DOHH2 (cell line): Measurements from ENCODE around the gene ZNF585A.
"Not testable (repeated sequence)": the region's sequence is repeated elsewhere in the genome, so short reads cannot be mapped to it uniquely, and the experiment has no call there.

ENCODE experiments used
- H3F3A ChIP-seq: fragments of 200-600 bp; sonication (generic), shearing (Covaris generic); 2 replicates; pipeline ENCODE4 v1.6.0; 2016; ENCODE audit warnings: antibody characterized with exemption, mild to moderate bottlenecking; ENCODE audit not compliant: control insufficient read depth, insufficient read depth
- H3K27ac ChIP-seq: fragments of 200-600 bp; sonication (generic); 2 replicates; pipeline ENCODE4 v1.5.1; 2014; ENCODE audit warnings: low read depth, mild to moderate bottlenecking, low read length, moderate library complexity
- H3K27me3 ChIP-seq: fragments of 200-600 bp; sonication (generic); 2 replicates; pipeline ENCODE4 v1.6.1; 2014; ENCODE audit warnings: mild to moderate bottlenecking, low read length, mixed read lengths; ENCODE audit not compliant: control insufficient read depth
- H3K36me3 ChIP-seq: fragments of 200-600 bp; sonication (generic); 2 replicates; pipeline ENCODE4 v1.6.1; 2014; ENCODE audit warnings: mild to moderate bottlenecking, low read length, moderate library complexity, mixed read lengths; ENCODE audit not compliant: control insufficient read depth
- H3K4me1 ChIP-seq: fragments of 200-600 bp; sonication (generic); 2 replicates; pipeline ENCODE4 v1.6.1; 2014; ENCODE audit warnings: mild to moderate bottlenecking, low read length, mixed read lengths; ENCODE audit not compliant: control insufficient read depth
- H3K4me2 ChIP-seq: fragments of 200-600 bp; sonication (generic); 2 replicates; pipeline ENCODE4 v1.6.0; 2014; ENCODE audit warnings: mild to moderate bottlenecking, low read length, moderate library complexity
- H3K4me3 ChIP-seq: fragments of 200-600 bp; sonication (generic); 2 replicates; pipeline ENCODE4 v1.5.1; 2014; ENCODE audit warnings: mild to moderate bottlenecking, low read length, mixed read lengths
- H3K79me2 ChIP-seq: fragments of 200-600 bp; sonication (generic); 2 replicates; pipeline ENCODE4 v1.6.1; 2014; ENCODE audit warnings: mild to moderate bottlenecking, low read length, mixed read lengths; ENCODE audit not compliant: control insufficient read depth
- H3K9me2 ChIP-seq: fragments of 200-600 bp; sonication (generic); replicated peaks from 2 replicates; pipeline ENCODE4 v1.6.1; 2014; ENCODE audit warnings: mild to moderate bottlenecking, low read length, mixed read lengths; ENCODE audit not compliant: control insufficient read depth
- H3K9me3 ChIP-seq: fragments of 200-600 bp; sonication (generic); 2 replicates; pipeline ENCODE4 v1.6.1; 2014; ENCODE audit warnings: antibody characterized with exemption, low read length, mixed read lengths; ENCODE audit not compliant: control insufficient read depth, insufficient read depth
- H4K20me1 ChIP-seq: fragments of 200-600 bp; sonication (generic); 2 replicates; pipeline ENCODE4 v1.6.0; 2014; ENCODE audit warnings: low read depth, mild to moderate bottlenecking, antibody characterized with exemption, low read length, moderate library complexity; ENCODE audit not compliant: control insufficient read depth, insufficient read depth
- EZH2phosphoT487 ChIP-seq: fragments of 200-600 bp; sonication (generic); IDR thresholded peaks from 2 replicates; pipeline ENCODE4 v1.6.1; 2017; ENCODE audit warnings: borderline replicate concordance, mild to moderate bottlenecking, antibody characterized with exemption, low read length, moderate library complexity, mixed read lengths
- TF ChIP-seq, protein P1 (sequence below): fragments of 200-600 bp; sonication (generic); IDR thresholded peaks from one replicate; pipeline ENCODE4 v1.5.1; 2014; ENCODE audit warnings: antibody characterized with exemption, mild to moderate bottlenecking, low read depth, low read length; ENCODE audit not compliant: poor library complexity, severe bottlenecking

ZNF585A gene

DNA sequence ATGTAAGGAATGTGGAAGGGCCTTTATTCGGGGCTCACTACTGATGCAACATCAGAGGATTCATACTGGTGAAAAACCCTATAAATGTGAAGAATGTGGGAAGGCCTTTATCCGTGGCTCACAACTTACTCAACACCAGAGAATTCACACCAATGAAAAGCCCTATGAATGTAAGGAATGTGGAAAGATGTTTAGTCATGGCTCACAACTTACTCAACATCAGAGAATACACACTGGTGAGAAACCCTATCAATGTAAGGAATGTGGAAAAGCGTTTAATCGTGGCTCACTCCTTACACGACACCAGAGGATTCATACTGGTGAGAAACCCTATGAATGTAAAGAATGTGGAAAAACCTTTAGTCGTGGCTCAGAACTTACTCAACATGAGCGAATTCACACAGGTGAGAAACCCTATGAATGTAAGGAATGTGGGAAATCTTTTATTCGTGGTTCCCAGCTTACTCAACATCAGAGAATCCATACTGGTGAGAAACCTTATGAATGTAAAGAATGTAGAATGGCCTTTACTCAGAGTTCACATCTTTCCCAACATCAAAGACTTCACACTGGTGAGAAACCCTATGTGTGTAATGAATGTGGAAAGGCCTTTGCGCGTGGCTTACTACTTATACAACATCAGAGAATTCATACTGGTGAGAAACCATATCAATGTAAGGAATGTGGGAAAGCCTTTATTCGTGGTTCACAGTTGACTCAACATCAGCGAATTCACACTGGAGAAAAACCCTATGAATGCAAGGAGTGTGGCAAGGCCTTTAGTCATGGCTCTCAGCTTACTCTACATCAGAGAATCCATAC, 44.3 kb downstream of the ZNF585A start:
- Histone ChIP-seq H3K27ac (no peak overlapping the region), H3F3A (no peaks in the 10 kb centered on the region), H3K4me1 (no peaks in the 10 kb centered on the region), H3K9me2 (no peaks in the 10 kb centered on the region), H4K20me1 (no peaks in the 10 kb centered on the region), H3K27me3 (no peaks in the 10 kb centered on the region), H3K36me3 (peaks cover 11% of the 10 kb centered on the region), H3K9me3 (peaks cover 65% of the 10 kb centered on the region), H3K4me3 (no peak overlapping the region), H3K4me2 (no peak overlapping the region), H3K79me2 (no peaks in the 10 kb centered on the region)
- TF ChIP-seq, protein P1, sequence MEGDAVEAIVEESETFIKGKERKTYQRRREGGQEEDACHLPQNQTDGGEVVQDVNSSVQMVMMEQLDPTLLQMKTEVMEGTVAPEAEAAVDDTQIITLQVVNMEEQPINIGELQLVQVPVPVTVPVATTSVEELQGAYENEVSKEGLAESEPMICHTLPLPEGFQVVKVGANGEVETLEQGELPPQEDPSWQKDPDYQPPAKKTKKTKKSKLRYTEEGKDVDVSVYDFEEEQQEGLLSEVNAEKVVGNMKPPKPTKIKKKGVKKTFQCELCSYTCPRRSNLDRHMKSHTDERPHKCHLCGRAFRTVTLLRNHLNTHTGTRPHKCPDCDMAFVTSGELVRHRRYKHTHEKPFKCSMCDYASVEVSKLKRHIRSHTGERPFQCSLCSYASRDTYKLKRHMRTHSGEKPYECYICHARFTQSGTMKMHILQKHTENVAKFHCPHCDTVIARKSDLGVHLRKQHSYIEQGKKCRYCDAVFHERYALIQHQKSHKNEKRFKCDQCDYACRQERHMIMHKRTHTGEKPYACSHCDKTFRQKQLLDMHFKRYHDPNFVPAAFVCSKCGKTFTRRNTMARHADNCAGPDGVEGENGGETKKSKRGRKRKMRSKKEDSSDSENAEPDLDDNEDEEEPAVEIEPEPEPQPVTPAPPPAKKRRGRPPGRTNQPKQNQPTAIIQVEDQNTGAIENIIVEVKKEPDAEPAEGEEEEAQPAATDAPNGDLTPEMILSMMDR: no peak
- no peak for TF ChIP-seq EZH2phosphoT487

DNA sequence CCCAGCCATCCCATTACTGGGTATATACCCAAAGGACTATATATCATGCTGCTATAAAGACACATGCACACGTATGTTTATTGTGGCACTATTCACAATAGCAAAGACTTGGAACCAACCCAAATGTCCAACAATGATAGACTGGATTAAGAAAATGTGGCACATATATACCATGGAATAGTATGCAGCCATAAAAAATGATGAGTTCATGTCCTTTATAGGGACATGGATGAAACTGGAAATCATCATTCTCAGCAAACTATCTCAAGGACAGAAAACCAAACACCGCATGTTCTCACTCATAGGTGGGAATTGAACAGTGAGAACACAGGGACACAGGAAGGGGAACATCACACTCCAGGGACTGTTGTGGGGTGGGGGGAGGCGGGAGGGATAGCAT, 50.4 kb downstream of the ZNF585A start:
- H3K4me1 ChIP-seq, H3K27ac ChIP-seq, H3K36me3 ChIP-seq, H3K27me3 ChIP-seq, H3K79me2 ChIP-seq, H4K20me1 ChIP-seq, H3K9me2 ChIP-seq, H3F3A ChIP-seq, H3K4me3 ChIP-seq, H3K4me2 ChIP-seq: not testable (repeated sequence)
- peaks cover 28% of the 10 kb centered on the region for H3K9me3 ChIP-seq

DNA sequence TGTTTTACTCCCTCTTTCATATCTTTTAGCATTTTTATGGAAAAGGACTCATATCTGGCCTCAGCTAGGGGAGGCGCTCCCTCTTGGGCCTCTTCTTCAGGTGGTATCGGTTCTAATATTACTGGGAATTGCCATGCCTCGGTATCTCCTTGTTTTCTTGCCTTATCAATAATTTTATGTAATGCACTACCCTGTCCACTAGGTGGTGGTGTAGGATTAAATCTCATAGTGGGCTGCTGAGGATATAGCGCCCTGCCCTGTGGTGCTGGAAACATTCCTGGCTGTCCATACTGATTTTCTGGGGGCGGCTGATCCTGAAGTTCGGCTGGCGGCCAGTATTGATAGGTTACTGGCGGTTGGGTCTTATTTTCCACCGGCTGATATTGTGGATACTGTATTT, 58.5 kb downstream of the ZNF585A start:
- H4K20me1 ChIP-seq: no peaks in the 10 kb centered on the region
- H3K4me1 ChIP-seq: no peaks in the 10 kb centered on the region
- H3K9me2 ChIP-seq: no peaks in the 10 kb centered on the region
- H3K79me2 ChIP-seq: no peaks in the 10 kb centered on the region
- no peaks in the 10 kb centered on the region for H3K9me3 ChIP-seq
- no peaks in the 10 kb centered on the region for H3K36me3 ChIP-seq
- no peak overlapping the region for H3K4me2 ChIP-seq
- H3K4me3 ChIP-seq: no peak overlapping the region
- no peak for TF ChIP-seq EZH2phosphoT487
- TF ChIP-seq, protein P1: peak; percentile 71
- H3F3A ChIP-seq: no peaks in the 10 kb centered on the region
- H3K27me3 ChIP-seq: no peaks in the 10 kb centered on the region
- no peak overlapping the region for H3K27ac ChIP-seq

DNA sequence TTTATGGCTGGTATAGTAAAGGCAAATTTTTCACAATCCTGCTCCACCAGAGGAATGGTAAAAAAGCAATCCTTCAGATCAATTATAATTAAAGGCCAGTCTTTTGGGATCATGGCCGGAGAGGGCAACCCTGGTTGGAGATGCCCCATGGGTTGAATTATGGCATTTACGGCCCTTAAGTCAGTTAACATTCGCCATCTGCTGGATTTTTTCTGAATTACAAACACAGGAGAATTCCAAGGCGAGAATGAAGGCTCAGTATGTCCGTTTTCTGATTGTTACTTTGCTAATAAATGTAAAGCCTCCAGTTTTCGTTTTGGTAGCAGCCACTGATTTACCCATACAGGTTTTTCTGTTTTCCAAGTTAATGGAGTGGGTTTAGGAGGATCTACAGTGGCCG, 60.7 kb downstream of the ZNF585A start:
- not testable (repeated sequence) for H3F3A ChIP-seq, H3K4me3 ChIP-seq, H3K4me2 ChIP-seq, H3K4me1 ChIP-seq, H3K27me3 ChIP-seq, H3K27ac ChIP-seq, H4K20me1 ChIP-seq, H3K36me3 ChIP-seq, H3K9me3 ChIP-seq, H3K9me2 ChIP-seq, H3K79me2 ChIP-seq
- TF ChIP-seq, protein P1: peak; percentile 37

DNA sequence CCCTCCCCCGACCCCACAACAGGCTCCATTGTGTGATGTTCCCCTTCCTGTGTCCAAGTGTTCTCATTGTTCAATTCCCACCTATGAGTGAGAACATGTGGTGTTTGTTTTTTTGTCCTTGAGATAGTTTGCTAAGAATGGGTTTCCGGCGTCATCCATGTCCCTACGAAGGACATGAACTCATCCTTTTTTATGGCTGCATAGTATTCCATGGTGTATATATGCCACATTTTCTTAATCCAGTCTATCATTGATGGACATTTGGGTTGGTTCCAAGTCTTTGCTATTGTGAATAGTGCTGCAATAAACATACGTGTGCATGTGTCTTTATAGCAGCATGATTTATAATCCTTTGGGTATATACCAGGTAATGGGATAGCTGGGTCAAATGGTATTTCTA, 68.4 kb downstream of the ZNF585A start:
- H3K27ac ChIP-seq, H4K20me1 ChIP-seq, H3K36me3 ChIP-seq, H3K4me2 ChIP-seq, H3K9me3 ChIP-seq, H3K79me2 ChIP-seq, H3F3A ChIP-seq, H3K9me2 ChIP-seq, H3K27me3 ChIP-seq, H3K4me3 ChIP-seq, H3K4me1 ChIP-seq: not testable (repeated sequence)
